Common myeloid progenitor, CD34-positive (primary cell): Measurements from ENCODE around the gene PADI1.

Experiments
- CTCF ChIA-PET: fragments of 350-600 bp; sonication (Branson Sonifier 250); formaldehyde crosslinking; loops from one replicate; lab custom pipeline; 2021; ENCODE audit warnings: antibody characterized with exemption; lab: Charles Lee
- POLR2A ChIA-PET: fragments of 350-600 bp; sonication (Branson Sonifier 250); formaldehyde crosslinking; loops from one replicate; lab custom pipeline; 2021; ENCODE audit warnings: antibody characterized with exemption; lab: Charles Lee
- DNase-seq, 3 donors: peaks; one replicate each; pipeline versions ENCODE4 v3.0.0 to v3.0.0-alpha.2; 2013
- H3K27ac ChIP-seq, 2 experiments: 1 replicate in 1 of 2; 2 replicates in 1 of 2; pipeline ENCODE4 v1.7.0; 2013; ENCODE audit warnings: inconsistent platforms in 2 of 2, low read length in 2 of 2, mild to moderate bottlenecking in 2 of 2, low read depth in 1 of 2, moderate library complexity in 1 of 2; ENCODE audit not compliant: severe bottlenecking in 2 of 2, insufficient read depth in 1 of 2, poor library complexity in 1 of 2
- H3K27me3 ChIP-seq, 5 experiments: replicated peaks in 2 of 5; 1 replicate in 3 of 5; 2 replicates in 2 of 5; pipeline versions ENCODE4 v1.6.1 to v1.7.0; 2013; ENCODE audit warnings: low read length in 4 of 5, mild to moderate bottlenecking in 2 of 5, moderate library complexity in 2 of 5, inconsistent platforms in 1 of 5; ENCODE audit not compliant: insufficient read depth in 5 of 5, control insufficient read depth in 4 of 5
- H3K36me3 ChIP-seq, 4 experiments: 1 replicate in 2 of 4; 2 replicates in 2 of 4; pipeline versions ENCODE4 v1.6.1 to v1.7.0; 2013; ENCODE audit warnings: low read length in 3 of 4, control low read depth in 1 of 4, mild to moderate bottlenecking in 1 of 4; ENCODE audit not compliant: control insufficient read depth in 4 of 4, insufficient read depth in 4 of 4
- H3K4me1 ChIP-seq, 4 experiments: 1 replicate in 3 of 4; 2 replicates in 1 of 4; pipeline versions ENCODE4 v1.6.1 to v1.7.1; 2013; ENCODE audit warnings: low read length in 3 of 4, mild to moderate bottlenecking in 3 of 4, control low read depth in 1 of 4, inconsistent platforms in 1 of 4, moderate library complexity in 1 of 4; ENCODE audit not compliant: control insufficient read depth in 4 of 4, insufficient read depth in 4 of 4; ENCODE audit errors: control extremely low read depth in 1 of 4
- H3K4me3 ChIP-seq, 7 experiments: 1 replicate in 4 of 7; 2 replicates in 3 of 7; pipeline versions ENCODE4 v1.5.1 to v1.7.0; 2013; ENCODE audit warnings: mild to moderate bottlenecking in 7 of 7, low read length in 6 of 7, moderate library complexity in 6 of 7, inconsistent platforms in 2 of 7, low read depth in 2 of 7, control low read depth in 1 of 7; ENCODE audit not compliant: insufficient read depth in 4 of 7, control insufficient read depth in 1 of 7; ENCODE audit errors: extremely low read depth in 1 of 7
- H3K9me3 ChIP-seq, 5 experiments: 1 replicate in 4 of 5; 2 replicates in 1 of 5; pipeline versions ENCODE4 v1.6.1 to v1.7.1; 2013; ENCODE audit warnings: low read length in 4 of 5, mild to moderate bottlenecking in 2 of 5, inconsistent platforms in 1 of 5, low read depth in 1 of 5, moderate library complexity in 1 of 5; ENCODE audit not compliant: control insufficient read depth in 4 of 5, insufficient read depth in 2 of 5; ENCODE audit errors: control extremely low read depth in 1 of 5
- WGBS: methylation state at CpG from one replicate; pipeline ENCODE4 v1.1.5; 2013; ENCODE audit not compliant: insufficient coverage; 5-methylcytosine and 5-hydroxymethylcytosine counted together

Gene PADI1

DNA sequence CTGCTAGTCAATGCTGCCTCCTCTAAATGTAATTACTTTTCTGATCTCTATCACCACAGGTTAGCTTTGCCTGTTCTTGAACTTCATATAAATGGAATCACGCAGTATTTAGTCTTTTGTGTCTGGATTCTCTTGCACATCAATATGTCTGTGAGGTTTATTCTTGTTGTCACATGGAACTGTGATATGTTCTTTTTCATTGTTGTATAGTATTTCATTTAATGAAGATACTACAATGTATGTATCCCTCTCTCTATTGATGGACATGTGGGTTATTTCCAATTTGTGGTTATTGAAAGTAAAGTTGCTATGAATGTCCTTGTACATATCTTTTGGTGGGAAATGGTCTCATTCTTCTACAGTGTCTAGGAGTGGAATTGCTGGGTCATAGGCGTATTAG, 16.7 kb upstream of the PADI1 start:
- Histone ChIP-seq H3K27me3 (no peaks in the 10 kb centered on the region), H3K9me3 (peaks cover 0 to 7% (median 0%) of the 10 kb centered on the region in 5 experiments), H3K36me3 (no peaks in the 10 kb centered on the region), H3K4me3 (no peak overlapping the region), H3K27ac (no peak overlapping the region), H3K4me1 (peaks cover 0 to 62% (median 48%) of the 10 kb centered on the region in 4 experiments)
- DNase-seq, result no peak
- POLR2A ChIA-PET, result no interaction called here
- 100% methylated on average over 1 of the region's 2 CpGs for WGBS
- CTCF ChIA-PET, result no interaction called here

GRCh38 chr1:17188889-17189631, 15.9 kb upstream of the PADI1 start:
- Histone ChIP-seq H3K36me3 (no peaks in the 10 kb centered on the region), H3K27me3 (no peaks in the 10 kb centered on the region), H3K9me3 (peaks cover 0 to 7% (median 0%) of the 10 kb centered on the region in 5 experiments), H3K4me3 (no peak overlapping the region), H3K4me1 (peaks cover 0 to 56% (median 40%) of the 10 kb centered on the region in 4 experiments), H3K27ac (no peak overlapping the region)
- 72% methylated on average over 5 of the region's 10 CpGs for WGBS
- CTCF ChIA-PET, result interaction anchor here (0.6 kb wide), 1 partner anchor 26 kb away, joined by 3 read pairs; no protein-coding TSS in a partner anchor
- POLR2A ChIA-PET, result no interaction called here
- DNase-seq, result no peak

DNA sequence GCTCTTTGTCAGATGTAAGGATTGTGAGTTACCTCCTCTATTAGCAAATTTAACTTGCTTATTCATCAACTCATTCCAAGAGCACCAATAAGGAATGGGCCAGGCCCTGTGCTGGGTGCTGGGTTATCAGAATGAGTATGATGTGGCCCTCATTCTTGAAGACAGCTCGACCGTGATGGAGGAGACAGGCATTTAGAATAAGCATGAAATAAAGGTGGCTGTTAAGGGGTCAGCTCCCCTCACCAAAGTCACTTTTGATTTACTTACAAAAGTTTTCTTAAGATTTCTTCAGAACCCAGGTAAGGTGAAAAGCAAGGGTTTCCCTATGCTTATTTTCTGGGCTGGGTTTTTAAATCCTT, 15.3 kb upstream of the PADI1 start:
- H3K9me3 ChIP-seq, result peaks cover 0 to 7% (median 0%) of the 10 kb centered on the region in 5 experiments
- no peak overlapping the region for H3K4me3 ChIP-seq
- H3K27ac ChIP-seq, result no peak overlapping the region
- ChIA-PET CTCF (interaction anchor here (0.6 kb wide), 1 partner anchor 26 kb away, joined by 3 read pairs; no protein-coding TSS in a partner anchor), POLR2A (no interaction called here)
- H3K4me1 ChIP-seq, result peaks cover 0 to 53% (median 38%) of the 10 kb centered on the region in 4 experiments
- 90% methylated on average over 2 of the region's 2 CpGs for WGBS
- H3K36me3 ChIP-seq, result no peaks in the 10 kb centered on the region
- no peaks in the 10 kb centered on the region for H3K27me3 ChIP-seq
- DNase-seq, result no peak

- H3K4me3 ChIP-seq, result no peak overlapping the region
- CTCF ChIA-PET, result interaction anchor here (1.4 kb wide), 1 partner anchor 35 kb away, joined by 4 read pairs; no protein-coding TSS in a partner anchor
- 97% methylated on average over 15 of the region's 15 CpGs for WGBS
- POLR2A ChIA-PET, result interaction anchor here (0.5 kb wide), 1 partner anchor 99 kb away, joined by 4 read pairs; no protein-coding TSS in a partner anchor
- no peak for DNase-seq
- no peaks in the 10 kb centered on the region for H3K36me3 ChIP-seq
- H3K4me1 ChIP-seq, result peaks cover 0 to 47% (median 32%) of the 10 kb centered on the region in 4 experiments
- H3K27me3 ChIP-seq, result no peaks in the 10 kb centered on the region
- H3K27ac ChIP-seq, result no peak overlapping the region
- H3K9me3 ChIP-seq, result peaks cover 0 to 7% (median 0%) of the 10 kb centered on the region in 5 experiments
Observed at GRCh38 chr1:17190010-17190995, 14.6 kb upstream of the PADI1 start.

DNA sequence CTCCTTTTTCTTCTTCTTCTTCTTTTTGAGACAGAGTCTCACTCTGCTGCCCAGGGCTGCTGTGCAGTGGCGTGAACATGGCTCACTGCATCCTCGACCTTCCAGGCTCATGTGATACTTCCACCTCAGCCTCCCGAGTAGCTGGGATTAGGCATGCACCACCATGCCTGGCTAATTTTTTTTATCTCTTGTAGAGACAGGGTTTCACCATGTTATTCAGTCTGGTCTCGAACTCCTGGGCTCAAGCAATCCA, 13.0 kb upstream of the PADI1 start:
- ChIA-PET POLR2A (no interaction called here), CTCF (interaction anchor here (0.8 to 3.1 kb wide), 3 partner anchors 13 to 23 kb away, joined by 3 to 12 read pairs (median 3); partner anchors contain the start of gene PADI1)
- 77% methylated on average over 4 of the region's 4 CpGs for WGBS
- Histone ChIP-seq H3K9me3 (peaks cover 0 to 7% (median 0%) of the 10 kb centered on the region in 5 experiments), H3K4me3 (no peak overlapping the region), H3K36me3 (no peaks in the 10 kb centered on the region), H3K27me3 (no peaks in the 10 kb centered on the region), H3K27ac (no peak overlapping the region), H3K4me1 (peaks cover 0 to 31% (median 15%) of the 10 kb centered on the region in 4 experiments)
- DNase-seq, result peak in 1 of 3 donors; percentile 21

DNA sequence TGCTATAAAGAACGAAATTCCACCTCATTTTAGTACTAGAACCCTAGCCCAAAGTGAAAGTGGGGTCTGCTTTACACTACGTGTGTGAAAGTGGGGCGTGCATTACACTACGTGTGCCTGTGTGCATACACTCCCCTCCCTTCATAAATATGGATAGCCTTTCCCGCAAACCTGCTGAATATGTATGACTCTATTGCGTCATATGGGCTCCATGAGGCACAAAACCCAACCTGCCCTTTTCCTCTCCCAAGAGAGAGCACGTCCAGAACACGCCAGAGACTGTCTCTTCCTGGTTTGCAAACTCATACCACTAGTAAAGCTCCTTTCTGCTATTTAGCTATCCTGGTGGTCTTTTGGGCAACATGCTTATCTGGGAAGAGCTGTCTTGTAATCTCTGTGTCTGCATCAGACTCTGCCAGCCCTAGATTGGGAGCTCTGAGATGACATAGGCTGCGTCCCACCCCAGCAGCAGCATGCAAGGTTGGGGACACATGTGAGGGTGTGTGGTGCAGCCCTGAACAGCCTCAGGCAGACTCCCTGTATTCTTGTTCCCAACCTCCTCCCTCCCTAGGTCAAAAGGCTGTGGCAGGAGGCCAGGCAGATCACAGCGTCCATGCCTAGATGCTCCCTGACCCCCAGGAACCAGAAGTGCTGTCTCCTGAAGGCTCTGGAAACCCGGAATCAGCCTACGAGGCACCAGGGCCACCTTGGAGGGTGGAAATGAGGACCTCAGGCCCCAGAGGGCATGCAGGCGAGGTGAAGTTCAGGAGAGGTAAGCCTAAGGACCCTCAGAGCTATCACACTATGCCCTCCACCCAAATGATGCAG, 12.3 kb upstream of the PADI1 start:
- ChIA-PET POLR2A (no interaction called here), CTCF (interaction anchor here (1.2 to 3.1 kb wide), 4 partner anchors 13 to 24 kb away, joined by 3 to 12 read pairs (median 5); partner anchors contain the start of gene PADI1)
- Histone ChIP-seq H3K27ac (no peak overlapping the region), H3K4me3 (no peak overlapping the region), H3K4me1 (peaks cover 0 to 27% (median 11%) of the 10 kb centered on the region in 4 experiments), H3K36me3 (no peaks in the 10 kb centered on the region), H3K27me3 (no peaks in the 10 kb centered on the region), H3K9me3 (peaks cover 0 to 7% (median 0%) of the 10 kb centered on the region in 5 experiments)
- 95% methylated on average over 12 of the region's 13 CpGs for WGBS
- peak in 1 of 3 donors; percentile 19 for DNase-seq
